ENCODE data around the gene FDX2. TPM values are rescaled to one million over a fixed set of nuclear protein-coding genes. Genes with fewer than 3 reads are reported as not detected.

FDX2 gene
- total RNA-seq, 1 experiment from 2014 or later = 21.0 TPM

GRCh38 chr19:10266706-10267105, 49.1 kb downstream of the FDX2 start:
- no TSS peak for BruUV-seq (replicated peaks)
- Histone ChIP-seq H4K20me1 (ENCODE audit: insufficient read depth) (no peaks in the 10 kb centered on the region), H3K9ac (ENCODE audit: low read length) (no peak overlapping the region), H3K27me3 (ENCODE audit: insufficient read depth, low read length) (no peaks in the 10 kb centered on the region), H3K4me3 (replicated peaks in 1 of 2; ENCODE audit: low read depth in 1 of 2, low read length in 2 of 2) (no peak overlapping the region), H3K9me2 (ENCODE audit: insufficient read depth) (no peaks in the 10 kb centered on the region), H3K4me1 (ENCODE audit: control insufficient read depth in 1 of 2, insufficient read depth in 2 of 2, low read length in 2 of 2) (peaks cover 11 to 24% of the 10 kb centered on the region in 2 experiments), H3K79me2 (ENCODE audit: insufficient read depth, low read length) (no peaks in the 10 kb centered on the region), H2AFZ (ENCODE audit: low read depth, low read length, poor library complexity, severe bottlenecking) (no peak overlapping the region), H3K36me3 (ENCODE audit: control insufficient read depth in 1 of 2, insufficient read depth in 2 of 2, low read length in 2 of 2) (no peaks in the 10 kb centered on the region), H3K27ac (ENCODE audit: low read depth, low read length) (no peak overlapping the region), H3K9me3 (ENCODE audit: control insufficient read depth in 1 of 2, insufficient read depth in 1 of 2, low read depth in 1 of 2, low read length in 2 of 2) (no peaks in the 10 kb centered on the region), H3K4me2 (ENCODE audit: low read length) (no peak overlapping the region)
- RAD21 ChIA-PET (ENCODE audit: low non-redundant PET in 1 of 2, low total read pairs in 2 of 2, uncharacterized antibody in 2 of 2, unreplicated experiment in 2 of 2) = no interaction called here
- CTCF ChIA-PET = interaction anchor here (2.0 to 7.2 kb wide), 2 partner anchors 7 to 122 kb away, joined by 12 to 131 read pairs; no protein-coding TSS in a partner anchor
- POLR2A ChIA-PET = no interaction called here
- no peak for DNase-seq (ENCODE audit: low read depth, low spot score)
- TF ChIP-seq CEBPB (IDR thresholded peaks at IDR 0.05; ENCODE audit: low read depth) (no peak), RAD21 (IDR thresholded peaks at IDR 0.05; ENCODE audit: low read depth) (no peak), MAX (IDR thresholded peaks at IDR 0.05) (no peak), CBX3 (IDR thresholded peaks at IDR 0.05; ENCODE audit: low read depth) (no peak), SIN3A (IDR thresholded peaks at IDR 0.05; ENCODE audit: low read depth) (no peak), ZFX (IDR thresholded peaks at IDR 0.05) (no peak)
- TF ChIP-seq, protein P1, sequence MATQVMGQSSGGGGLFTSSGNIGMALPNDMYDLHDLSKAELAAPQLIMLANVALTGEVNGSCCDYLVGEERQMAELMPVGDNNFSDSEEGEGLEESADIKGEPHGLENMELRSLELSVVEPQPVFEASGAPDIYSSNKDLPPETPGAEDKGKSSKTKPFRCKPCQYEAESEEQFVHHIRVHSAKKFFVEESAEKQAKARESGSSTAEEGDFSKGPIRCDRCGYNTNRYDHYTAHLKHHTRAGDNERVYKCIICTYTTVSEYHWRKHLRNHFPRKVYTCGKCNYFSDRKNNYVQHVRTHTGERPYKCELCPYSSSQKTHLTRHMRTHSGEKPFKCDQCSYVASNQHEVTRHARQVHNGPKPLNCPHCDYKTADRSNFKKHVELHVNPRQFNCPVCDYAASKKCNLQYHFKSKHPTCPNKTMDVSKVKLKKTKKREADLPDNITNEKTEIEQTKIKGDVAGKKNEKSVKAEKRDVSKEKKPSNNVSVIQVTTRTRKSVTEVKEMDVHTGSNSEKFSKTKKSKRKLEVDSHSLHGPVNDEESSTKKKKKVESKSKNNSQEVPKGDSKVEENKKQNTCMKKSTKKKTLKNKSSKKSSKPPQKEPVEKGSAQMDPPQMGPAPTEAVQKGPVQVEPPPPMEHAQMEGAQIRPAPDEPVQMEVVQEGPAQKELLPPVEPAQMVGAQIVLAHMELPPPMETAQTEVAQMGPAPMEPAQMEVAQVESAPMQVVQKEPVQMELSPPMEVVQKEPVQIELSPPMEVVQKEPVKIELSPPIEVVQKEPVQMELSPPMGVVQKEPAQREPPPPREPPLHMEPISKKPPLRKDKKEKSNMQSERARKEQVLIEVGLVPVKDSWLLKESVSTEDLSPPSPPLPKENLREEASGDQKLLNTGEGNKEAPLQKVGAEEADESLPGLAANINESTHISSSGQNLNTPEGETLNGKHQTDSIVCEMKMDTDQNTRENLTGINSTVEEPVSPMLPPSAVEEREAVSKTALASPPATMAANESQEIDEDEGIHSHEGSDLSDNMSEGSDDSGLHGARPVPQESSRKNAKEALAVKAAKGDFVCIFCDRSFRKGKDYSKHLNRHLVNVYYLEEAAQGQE (IDR thresholded peaks at IDR 0.05; ENCODE audit: low read depth) = no peak
- intact Hi-C loops (cut with micrococcal nuclease) = no loop called here
- no peak for ATAC-seq
